Measurements from ENCODE around the gene GJB2.

GJB2 gene

GRCh38 chr13:20192158-20192835 lies 441 bp downstream of the GJB2 start:
- peak; percentile 14 for DNase-seq

GRCh38 chr13:20191311-20192157 lies 1.2 kb downstream of the GJB2 start:
- DNase-seq = no peak

GRCh38 chr13:20190481-20191310 lies 2.0 kb downstream of the GJB2 start:
- DNase-seq = peak; percentile 79

GRCh38 chr13:20190076-20190475 lies 2.7 kb downstream of the GJB2 start:
- DNase-seq = no peak

- no peak for DNase-seq
These were observed 3.8 kb downstream of the GJB2 start for GRCh38 chr13:20188667-20189553.

DNA sequence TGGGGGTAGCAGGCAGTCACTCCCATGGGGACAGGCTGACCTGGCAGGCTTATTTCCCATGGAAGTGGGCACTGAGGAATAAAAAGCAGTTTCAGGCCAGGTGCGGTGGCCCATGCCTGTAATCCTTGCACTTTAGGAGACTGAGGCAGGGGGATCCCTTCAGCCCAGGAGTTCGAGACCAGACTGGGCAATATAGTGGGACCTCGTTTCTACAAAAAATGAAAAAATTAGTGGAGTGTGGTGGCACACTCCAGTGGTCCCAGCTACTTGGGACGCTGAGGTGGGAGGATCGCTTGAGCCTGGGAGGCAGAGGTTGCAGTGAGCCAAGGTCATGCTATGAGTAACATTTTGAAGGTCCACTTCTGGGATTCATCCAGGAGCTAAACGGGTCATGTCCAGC lies 6.0 kb downstream of the GJB2 start:
- DNase-seq = no peak

DNA sequence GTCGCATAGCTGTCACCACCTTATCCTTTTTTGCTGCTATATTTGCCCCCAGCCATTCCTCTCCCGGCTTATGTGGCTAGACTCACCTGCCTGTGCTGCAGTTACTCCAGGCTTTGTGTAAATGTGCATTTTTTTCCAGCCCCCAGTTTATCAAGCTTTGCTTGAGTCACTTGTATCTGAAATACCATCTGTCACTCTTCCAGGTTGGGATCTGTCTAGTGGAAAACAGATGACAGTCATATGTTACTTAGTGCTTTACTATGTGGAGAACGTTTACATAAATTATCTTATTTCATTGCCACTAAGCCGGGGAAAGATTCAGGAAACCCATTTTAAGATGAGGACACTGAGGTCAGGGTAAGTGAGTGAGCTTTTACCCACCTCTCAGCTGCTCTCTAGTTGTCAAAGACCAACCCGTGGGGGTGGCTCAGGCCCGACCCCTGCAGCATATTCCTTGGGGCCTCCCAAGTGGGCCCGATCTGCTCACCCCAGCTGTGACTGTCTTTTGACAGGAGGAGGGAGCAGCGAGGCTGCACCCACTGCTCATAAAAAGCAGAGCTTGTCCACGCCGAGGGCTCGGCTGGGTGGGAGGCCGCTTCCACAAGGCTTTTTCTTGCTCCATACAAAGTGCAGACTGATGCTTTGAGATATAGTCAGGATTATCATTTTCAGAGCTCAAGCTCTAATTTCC lies 7.2 kb downstream of the GJB2 start:
- DNase-seq = no peak

GRCh38 chr13:20182231-20182846 lies 10.4 kb downstream of the GJB2 start:
- peak; percentile 69 for DNase-seq

GRCh38 chr13:20181188-20181587 lies 11.6 kb downstream of the GJB2 start:
- no peak for DNase-seq

- no peak for DNase-seq
These were observed 14.6 kb downstream of the GJB2 start for GRCh38 chr13:20178156-20178555.

DNA sequence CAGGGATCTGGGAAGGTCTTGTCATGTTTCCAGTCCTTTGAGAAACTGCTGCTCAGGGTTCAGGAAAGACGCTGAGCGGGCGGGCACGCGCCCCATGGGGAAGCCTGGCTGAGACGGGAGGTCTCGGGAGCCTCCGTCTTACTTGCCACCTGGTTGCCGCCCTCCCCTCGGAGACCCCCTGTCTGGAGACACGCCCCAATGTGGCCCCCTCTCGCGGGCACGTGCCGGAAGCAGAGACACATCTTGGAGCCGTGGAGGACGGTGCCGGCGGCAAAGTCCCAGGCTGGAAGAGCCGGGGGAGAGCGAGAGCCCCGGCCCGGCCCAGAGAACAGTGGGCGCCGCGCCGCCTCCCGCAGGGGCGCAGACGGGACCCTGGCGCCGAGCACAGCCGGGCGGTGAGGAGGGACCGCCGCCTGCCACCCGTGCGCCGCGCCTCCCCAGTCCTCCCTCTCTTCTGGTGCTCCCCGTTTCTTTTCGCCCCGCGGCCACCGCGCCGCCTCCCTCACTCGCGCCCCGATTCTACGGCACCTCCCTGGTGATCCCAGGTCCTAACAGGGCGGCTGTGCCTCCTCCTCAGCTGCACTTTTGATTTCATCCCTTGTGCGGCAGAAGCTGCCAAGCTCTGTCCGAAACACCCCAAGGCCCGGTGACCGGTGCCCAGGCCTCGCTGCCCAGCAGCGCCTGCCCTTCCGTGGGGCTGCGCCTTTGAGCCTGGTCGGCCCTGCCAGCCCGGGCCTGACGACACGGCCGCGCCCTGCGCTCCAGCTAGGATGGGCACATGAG lies 15.5 kb downstream of the GJB2 start:
- DNase-seq = no peak

GRCh38 chr13:20175907-20176652 lies 16.7 kb downstream of the GJB2 start:
- DNase-seq = no peak

DNA sequence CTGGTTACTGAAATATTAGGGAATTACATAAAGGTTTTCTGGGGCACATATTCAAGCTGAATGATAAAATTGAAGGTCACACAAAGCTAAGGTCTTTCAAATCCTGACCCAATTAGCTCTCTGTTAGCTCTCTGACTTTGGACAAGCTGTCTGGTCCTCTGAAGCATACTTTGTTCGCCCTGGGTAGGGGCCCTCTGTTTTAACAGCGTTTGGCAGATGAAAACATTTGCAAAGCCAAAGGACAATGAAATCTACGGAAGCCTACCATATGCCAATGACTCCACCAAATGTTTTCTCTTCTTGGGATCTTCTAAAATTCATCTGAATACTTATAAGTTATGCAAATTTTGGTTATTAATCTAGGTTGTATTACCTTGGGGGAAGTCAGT lies 17.3 kb downstream of the GJB2 start:
- no peak for DNase-seq

DNA sequence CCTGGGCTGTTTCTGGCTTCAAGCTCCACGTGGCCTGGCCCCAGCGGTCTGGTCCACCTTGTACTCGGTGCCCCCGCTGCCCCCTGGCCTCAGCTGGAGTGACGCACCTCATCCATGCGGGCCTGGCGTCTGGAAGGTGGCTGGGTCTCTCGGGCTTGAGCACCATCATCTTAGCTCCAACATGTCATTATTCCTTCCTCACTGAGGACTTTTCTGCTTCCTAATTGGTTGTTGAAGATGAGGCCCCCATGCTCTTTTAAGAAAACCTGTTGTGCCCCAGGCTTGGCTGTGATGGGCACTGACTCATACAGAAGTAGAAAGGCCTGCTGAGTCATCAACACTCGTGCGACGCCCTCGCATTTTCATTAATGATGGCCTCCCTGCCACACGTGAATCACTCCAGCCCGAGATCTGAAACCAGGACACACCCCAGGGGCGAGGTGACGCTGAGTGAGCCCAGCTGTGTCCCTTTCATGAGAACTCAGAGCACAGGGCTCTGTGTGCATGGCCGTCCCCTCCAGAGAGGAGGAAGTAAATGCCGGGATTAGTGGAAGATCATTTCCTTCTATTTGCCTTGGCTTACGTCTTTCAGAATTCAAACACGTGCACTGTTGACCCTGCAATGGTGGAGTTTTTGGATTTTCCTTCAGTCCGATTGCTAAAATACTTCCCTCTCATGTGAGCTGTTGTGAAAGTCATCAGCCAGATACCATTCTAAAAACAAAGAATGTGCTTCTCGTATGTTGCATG lies 17.9 kb downstream of the GJB2 start:
- peak; percentile 96 for DNase-seq

DNA sequence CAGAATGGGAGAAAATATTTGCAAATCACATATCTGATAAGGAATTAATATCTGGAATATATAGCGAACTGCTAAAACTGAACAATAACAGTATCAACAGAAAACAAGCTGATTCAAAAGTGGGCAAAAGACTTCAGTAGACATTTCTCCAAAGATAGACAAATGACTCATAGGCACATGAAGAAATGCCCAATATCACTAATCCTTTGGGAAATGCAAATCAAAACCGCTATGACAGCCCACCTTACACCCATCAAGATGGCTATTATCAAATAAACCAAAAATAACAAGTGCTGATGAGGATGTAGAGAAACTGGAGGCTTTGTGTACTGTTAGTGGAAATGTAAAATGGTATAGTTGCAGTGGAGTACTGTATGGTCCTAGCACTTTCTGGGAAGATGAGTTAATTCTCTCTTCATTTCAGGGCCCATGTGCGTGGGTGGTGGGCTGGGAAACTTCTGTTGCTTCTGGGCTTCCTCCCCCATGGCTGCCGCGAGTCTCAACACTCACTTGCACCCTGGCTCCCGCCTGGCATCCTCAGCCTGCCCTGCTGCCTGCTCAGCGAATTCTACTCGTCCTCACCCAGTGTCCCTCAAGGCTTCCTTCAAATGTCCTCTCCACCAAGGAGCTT lies 19.5 kb downstream of the GJB2 start:
- DNase-seq = no peak

GRCh38 chr13:20171364-20171763 lies 21.4 kb downstream of the GJB2 start:
- no peak for DNase-seq

GRCh38 chr13:20170921-20171320 lies 21.8 kb downstream of the GJB2 start:
- no peak for DNase-seq

- no peak for DNase-seq
These were observed 24.3 kb downstream of the GJB2 start for GRCh38 chr13:20168396-20168795.
